OCI-M2 (cell line): ENCODE data around the gene URGCP.
"Not testable (repeated sequence)": the region's sequence is repeated elsewhere in the genome, so short reads cannot be mapped to it uniquely, and the experiment has no call there.

Experiments
- DNase-seq: peaks from one replicate; lab custom pipeline; 2025; ENCODE audit not compliant: unreplicated experiment; lab: John Stamatoyannopoulos, UW

Gene URGCP

DNA sequence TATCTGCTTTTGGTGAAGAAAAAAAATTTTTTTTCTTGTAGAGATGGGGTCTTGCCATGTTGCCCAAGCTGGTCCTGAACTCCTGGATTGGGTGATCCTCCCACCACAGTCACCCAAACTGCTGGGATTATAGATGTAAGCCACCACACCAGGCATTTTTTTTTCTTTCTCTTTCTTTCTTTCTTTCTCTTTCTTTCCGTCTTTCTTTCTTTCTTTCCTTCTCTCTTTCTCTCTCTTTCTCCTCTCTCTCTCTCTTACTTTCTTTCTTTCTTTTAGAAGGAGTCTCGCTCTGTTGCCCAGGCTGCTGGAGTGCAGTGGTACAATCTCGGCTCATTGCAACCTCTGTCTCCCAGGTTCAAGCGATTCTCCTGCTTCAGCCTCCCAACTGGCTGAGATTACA is 16.3 kb upstream of the URGCP start:
- DNase-seq = no peak

DNA sequence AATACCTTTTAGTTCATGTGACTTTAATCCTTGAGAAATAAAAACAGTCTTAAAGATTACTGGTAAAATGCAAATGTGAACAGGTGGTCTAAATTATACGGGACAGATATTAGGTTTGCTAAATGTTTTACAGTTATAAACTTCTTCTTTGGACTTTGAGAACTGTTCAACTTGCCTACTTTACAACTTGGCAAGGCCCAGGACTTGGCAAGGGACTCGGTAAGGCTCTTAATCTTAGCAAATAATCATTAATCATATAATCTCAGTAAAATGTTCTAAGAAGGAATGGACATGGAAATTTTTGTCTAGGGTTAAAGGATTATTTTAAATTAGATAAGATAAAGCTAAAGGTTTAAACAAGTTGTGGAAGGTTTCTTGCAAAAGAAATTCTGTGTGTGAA is 15.0 kb upstream of the URGCP start:
- DNase-seq = no peak

DNA sequence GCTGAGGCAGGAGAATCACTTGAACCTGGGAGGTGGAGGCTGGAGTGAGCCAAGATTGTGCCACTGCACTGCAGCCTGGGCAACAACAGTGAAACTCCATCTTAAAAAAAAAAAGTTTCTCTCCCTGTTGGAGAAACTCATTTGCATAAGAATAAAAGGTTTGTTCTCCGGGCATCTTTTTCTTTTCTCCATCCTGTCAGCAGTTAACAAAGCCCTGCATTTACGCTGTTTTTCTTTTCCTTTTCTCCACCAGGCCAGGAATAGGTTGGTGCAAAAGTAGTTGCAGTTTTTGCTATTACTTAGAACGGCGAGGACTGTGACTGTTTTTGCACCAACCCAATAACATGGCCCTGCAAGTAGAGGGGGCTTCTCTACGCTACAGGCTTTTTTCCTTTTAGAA is 9.5 kb upstream of the URGCP start:
- no peak for DNase-seq

DNA sequence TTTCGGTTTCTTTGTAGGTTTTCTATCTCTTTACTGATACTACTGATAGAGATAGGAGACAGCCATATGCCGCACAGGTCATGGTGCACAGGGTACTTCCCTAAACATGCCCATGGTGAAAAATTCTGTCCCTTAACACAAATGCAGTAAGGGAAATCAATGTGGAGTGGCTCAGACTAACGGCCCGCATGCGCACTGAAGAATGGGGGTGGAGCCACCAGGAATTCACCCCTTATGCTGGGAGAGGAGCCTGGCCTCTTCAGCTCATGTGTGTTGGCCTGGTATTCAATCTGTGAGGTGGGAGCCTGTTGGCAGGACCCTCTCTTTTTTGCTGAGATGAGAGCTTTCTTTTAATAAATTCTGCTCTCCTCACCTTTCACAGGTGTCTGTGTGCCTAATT is 8.4 kb upstream of the URGCP start:
- DNase-seq = no peak

DNA sequence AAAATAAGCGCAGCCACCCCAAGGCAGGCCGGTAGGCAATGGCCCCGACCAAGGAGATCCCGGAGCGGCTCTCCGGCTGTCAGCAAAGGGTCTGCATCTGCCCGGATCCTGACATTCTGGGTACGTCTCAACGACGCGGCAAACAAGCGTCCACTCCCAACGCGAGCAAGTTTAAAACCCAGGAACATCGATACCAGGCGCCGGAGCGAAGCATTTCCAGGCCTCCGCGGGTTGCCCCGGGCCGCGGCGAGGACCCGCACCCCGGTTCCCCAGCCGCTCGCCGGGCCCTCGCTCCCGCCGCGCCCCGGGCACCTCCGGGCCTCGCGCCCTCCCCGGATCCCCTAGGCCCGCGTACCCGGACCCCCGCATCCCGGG is 453 bp downstream of the URGCP start:
- no peak for DNase-seq

DNA sequence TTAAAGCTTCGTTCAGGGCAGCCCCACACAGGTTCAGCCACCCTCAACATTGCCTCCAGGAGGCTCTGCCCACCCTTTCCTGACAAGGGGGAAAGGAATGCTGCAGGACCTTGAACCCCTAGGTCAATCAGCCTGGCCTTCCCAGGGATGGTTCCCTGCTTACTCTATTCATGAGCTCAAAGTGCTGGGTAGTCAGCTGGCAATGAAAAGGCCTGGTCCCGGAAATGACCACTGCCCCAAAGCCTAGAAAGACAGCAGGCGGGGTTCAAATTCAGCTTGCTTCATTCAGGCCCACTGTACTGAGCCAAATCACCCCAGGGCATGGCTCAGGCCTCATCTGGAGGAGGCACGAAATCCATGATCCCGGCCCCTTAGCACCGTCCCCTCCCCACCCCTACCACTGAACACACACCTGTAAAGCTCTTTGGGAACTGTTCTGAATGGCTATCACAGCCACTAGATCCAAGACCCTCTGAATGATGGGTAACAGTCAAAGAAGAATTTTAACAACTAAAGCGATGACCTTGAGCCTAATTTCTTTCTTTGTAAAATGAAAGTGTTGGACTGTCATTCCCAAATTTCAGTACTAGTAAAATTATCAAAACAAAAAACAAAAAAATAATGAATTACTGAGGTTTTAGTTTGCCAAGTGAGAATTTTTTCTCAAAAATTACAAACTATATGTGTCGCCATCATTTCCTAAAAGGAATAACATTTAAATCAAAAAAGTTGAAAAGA is 1.0 kb downstream of the URGCP start:
- DNase-seq = no peak

DNA sequence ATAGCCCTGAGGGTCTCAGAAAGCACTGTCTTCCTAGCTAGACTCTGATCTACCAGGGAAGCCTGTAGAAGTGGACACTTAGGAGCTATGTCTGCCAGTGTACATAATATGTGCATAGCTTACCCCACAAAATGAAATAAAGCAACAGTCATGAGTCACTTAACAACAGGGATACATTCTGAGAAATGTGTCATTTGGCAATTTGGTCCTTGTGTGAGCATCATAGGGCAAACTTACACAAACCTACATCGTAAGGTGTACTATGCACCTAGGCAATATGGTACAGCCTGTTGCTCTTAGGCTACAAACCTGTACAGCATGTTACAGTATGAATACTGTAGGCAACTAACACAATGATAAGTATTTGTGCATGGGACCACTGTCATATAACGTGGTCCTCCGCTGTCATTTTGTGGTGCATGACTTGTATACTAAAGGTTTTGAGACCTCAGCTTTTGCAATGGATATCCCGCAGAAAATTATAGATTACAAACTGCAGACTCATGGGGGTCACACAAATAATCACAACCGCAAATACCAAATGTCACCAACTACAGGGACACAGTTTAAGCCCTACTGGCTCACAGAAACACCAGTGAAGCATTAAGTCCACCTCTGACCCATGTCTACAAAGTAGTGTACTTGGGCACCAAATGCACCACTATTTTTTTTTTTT is 1.7 kb downstream of the URGCP start:
- DNase-seq = no peak

DNA sequence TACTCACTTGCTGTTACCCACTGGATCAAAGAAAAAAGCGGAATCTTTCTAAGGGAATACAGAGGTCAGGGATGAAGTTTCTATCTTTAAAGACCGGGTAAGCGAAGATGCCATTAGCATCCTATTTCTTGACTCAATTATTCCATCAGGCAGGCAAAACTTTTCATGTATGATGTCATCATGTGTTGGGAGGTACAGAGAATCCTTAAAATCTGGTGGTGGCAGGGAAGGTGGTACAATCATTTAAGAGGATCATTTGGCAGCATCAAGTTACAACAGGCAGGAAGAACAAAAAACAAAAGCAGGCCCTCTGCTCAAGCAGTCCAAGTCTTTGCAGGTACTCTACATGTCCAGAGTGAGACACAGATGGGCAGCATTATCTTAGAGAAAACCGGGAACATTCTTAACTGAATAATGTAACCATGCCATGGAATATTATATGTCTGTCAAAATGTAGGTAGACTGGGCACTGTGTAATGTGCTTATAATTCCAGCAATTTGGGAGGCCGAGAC is 3.8 kb downstream of the URGCP start:
- DNase-seq = no peak

DNA sequence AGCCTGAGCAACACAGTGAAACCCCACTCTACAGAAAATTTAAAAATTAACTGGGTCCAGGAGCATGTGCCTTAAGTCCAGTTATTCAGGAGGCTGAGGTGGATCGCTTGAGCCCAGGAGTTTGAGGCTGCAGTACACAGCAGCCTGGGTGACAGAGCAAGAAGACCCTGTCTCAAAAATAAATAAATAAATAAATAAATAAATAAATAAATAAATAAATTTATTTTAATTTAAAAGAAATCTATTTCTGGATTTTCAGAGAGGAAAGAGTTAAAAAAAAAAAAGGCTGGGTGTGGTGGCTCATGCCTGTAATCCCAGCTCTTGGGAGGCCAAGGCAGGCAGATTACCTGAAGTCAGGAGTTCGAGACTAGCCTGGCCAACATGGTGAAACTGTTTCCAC is 7.8 kb downstream of the URGCP start:
- not testable (repeated sequence) for DNase-seq

DNA sequence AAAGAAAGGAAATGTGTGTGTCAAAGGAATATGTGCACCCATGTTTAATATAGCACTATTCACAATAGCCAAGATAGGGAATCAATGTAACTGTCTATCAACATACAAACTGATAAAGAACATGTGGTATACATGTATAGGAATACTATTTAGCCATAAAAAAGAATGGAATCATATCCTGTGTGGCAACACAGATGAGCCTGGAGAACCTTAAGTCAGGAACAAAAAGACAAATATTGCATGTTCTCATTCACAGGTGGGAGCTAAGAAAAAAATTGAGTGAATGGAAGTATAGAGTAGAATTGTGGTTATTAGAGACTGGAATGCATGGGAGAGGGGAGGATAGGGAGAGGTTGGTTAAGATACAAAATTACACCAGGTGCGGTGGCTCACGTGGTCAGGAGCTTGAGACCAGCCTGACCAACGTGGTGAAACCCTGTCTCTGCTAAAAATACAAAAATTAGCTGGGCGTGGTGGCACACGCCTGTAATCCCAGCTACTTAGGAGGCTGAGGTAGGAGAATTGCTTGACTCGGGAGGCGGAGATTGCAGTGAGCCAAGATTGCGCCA is 10.5 kb downstream of the URGCP start:
- no peak for DNase-seq

DNA sequence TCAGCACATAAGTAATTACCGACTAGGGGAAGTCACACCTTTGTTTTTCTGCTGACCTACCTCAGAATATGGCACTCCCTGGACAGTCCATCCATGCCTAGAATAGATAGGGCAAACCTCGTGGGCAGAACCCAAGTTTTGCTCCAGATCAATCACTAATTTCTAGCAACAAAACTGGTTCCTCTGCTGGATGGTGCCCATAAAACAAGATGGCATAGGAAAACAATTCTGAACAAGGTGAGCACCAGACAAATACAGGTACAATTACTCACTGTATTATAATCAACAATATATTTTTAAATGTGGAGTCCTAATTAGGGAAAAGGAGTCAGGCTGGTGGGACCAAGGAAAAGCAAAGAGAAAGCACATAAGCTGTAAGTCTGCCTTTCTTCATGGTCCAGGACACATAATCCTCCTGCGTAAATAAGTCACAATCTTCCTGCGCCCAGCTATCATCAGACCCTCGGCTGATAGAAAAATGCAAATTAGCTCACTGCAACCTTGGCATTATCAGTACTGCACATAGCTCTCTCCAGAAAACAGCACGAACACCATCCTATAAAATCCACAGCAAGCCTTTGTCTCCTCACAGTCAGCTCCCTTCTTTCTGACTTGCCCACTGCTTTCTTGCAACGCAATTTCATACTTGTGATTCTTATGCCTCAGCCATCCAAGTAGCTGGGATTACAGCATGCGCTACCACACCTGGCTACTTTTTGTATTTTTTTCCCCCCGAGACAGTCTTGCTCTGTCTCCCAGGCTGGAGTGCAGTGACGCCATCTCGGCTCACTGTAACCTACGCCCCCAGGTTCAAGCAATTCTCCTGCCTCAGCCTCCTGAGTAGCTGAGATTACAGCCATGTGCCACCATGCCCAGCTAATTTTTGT is 15.1 kb downstream of the URGCP start:
- DNase-seq = no peak

DNA sequence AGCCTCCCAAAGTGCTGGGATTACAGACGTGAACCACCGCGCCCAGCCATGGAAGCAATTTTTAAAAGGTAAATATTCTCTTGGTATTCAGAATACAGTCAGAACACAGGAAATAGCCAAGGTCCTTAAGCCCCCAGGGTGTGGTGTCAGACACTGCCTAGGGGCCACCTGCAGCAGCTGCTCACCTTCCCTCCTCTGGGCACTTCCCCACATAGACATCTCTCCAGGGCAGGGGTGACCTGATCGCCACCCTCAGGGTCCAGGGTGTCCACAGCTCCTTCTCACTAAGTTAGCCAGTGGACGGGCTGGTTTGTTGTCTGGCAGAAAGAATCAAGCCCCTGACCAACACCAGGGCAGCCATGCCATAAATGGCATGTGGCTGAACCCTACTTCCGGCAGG is 15.9 kb downstream of the URGCP start:
- DNase-seq = no peak

DNA sequence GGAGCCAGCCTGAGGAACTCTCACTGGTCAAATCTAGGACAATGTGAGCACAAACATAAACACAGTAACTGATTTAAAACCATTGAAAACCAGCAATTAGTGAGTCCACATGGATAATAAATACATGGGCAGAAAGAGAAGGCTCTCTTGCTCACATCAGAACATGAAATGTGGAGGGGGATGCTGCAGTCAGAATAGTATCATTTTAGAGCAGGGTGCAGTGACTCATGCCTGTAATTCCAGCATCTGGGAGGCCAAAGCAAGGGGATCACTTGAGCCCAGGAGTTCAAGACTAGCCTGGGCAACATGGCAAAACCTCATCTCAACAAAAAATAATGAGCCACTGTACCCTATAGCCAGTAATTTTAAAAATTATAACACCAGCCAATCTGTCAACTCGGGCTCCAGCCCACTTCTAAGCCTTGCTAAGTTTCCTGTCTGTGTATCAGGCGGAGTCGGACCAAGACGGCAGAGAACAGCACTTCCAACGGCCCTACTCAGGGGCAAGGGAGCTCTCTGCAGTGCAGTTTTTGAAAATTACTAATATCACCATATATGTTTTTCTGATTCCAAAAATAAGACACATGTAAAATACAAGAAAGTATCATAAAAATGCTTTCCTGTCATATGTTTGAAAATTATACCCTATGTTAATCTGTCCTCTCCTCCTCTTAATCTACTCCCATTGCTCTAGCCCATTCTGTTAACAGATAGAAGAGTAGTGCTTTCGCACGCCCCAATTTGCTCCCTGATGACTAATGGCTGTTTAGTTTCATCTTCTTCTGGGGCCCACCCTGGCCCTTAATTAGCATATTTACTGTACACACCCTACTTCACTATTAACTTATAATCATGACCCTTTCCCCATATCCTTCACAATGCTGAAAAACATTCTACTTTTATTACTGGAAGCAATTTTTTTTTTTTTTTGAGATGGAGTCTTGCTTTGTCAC is 17.1 kb downstream of the URGCP start:
- no peak for DNase-seq

DNA sequence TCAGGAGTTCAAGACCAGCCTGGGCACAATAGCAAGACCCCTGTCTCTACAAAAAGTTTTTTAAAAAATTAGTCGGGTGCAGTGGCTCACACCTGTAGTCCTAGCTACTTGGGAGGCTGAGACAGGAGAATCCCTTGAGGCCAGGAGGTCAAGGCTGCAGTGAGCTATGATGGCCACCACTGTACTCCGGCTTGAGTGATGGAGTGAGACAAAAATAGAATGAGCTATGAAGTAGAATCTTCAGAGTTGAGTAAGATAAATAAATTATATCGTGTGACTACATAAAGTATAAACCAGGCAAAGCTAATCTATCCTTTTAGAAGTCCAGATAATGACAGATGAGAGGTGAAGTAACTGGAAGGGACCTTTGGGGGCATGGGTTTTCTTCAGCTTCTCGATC is 21.8 kb downstream of the URGCP start:
- DNase-seq = no peak

DNA sequence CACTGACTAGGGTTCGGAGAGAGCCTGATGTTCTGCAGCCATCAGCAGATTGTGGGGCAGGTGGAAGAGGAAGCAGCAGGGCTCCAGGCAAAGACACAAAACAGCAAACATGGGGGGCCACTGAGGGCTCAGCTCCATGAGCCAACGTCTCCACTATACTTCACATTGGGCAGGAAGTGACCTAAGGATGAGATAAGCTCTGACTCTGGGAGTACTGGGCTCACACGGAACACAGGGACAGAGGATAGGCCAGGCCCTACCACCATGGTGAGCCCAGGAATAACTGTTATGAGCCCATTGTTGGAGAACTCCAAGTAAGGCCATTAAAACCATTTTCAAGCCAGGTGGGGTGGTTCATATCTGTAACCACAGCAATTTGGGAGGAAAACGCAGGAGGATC is 22.2 kb downstream of the URGCP start:
- DNase-seq = no peak

DNA sequence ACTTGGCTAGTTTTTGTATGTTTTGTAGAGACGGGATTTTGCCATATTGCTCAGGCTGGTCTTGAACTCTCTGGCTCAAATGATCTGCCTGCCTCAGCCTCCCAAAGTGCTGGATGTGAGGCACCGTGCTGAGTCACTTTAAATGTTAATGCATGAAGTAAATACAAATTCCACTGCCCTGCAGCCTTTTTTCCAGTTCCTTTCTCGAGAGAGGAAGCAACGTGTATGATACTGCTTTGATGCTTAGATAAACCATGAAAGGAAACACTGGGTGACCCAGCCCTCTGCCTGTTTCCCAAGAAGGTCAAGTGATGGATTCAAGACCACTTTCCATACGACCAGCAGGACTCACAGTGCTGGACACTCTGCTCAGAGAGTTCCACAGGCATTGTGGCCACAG is 25.8 kb downstream of the URGCP start:
- DNase-seq = no peak

DNA sequence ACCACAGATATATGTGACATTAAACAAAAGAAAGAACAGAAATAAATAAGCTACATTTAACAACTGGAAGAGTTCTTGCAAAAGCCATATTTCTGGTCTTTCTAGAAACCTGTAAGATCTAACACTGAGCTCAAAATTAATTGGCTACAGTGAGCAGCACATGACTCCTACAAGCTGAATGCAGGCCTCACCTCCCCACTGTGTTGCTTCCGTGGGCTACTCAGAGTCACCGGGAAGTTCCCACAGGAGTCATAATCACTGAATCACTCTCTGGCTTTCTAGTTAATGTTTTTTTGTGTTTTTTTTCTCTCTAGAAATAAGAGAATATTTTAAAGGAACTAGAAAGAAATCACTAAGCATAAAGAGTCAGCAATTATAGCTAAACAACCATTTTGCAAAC is 26.9 kb downstream of the URGCP start:
- DNase-seq = no peak

DNA sequence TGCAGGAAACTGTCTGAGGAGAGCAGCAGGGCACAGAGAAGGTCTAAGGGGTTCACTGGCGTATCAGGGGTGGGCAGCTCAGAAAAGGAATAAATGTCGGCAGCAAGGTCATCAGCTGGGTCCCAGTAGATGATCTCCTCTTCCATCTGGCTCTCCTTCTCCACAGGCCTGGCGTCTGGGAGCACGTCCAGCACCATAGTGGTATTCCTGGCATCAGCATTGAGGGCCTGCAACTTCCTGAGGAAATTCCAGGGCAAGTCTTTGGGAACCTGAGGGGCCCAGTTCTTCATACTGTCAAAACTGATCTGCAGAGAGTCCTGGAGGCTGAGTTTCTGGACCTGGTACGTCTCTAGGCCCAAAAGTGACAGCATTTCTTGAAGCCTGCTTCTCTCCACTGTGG is 27.5 kb downstream of the URGCP start:
- DNase-seq = no peak

DNA sequence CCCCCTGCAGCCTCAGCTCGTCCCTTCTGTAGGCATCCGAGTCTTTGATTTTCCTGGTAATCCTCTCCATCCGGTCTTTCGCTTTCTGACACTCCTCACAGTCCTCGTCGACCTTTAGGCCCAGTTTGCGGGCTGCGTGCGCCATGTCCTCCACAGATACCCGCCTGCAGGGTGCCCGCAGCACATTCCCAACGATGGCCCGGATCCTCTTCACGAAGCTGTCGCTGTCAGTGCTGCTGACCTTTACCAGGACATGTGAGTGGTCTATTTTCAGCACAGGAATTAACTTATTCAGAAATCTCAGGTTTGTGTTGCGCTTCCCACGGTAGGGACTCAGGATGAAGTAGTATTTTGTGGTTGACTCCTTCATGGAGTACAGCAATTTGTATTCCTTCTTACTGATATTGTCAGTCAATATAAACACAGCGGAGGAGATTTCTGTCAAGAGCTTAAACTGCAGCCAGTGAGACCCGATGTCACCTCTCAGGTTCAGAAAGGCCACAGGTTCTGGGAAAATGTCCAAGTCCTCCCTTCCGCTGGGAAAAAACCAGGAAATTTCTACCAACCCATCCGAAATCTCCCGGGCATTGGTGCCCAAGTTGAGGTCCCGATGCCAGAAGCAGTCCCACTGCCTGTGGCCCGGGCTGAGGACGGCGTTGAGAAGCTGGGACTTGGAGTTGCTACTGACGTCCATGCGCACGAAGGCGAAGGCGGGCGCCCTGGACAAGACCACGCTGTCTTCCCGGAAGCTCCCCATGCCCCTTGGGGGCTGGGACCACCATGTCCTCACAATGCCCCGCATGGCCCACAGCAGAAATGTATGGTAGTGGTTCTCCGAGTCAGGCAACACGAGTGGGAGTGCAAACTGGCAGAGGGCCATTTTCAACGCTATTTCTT is 28.2 kb downstream of the URGCP start:
- DNase-seq = no peak
